ENCODE results near the gene HSPG2.
"Not testable (repeated sequence)": the region's sequence is repeated elsewhere in the genome, so short reads cannot be mapped to it uniquely, and the experiment has no call there.

The HSPG2 gene

GRCh38 chr1:21931171-21932093 lies 5.7 kb downstream of the HSPG2 start:
- no peak for DNase-seq

- DNase-seq: no peak
These were observed 6.4 kb downstream of the HSPG2 start for GRCh38 chr1:21930629-21931170.

GRCh38 chr1:21930080-21930571 lies 7.0 kb downstream of the HSPG2 start:
- DNase-seq: no peak

- no peak for DNase-seq
These were observed 9.4 kb downstream of the HSPG2 start for GRCh38 chr1:21927533-21928237.

GRCh38 chr1:21926814-21927532 lies 10.1 kb downstream of the HSPG2 start:
- no peak for DNase-seq

GRCh38 chr1:21926065-21926464 lies 11.0 kb downstream of the HSPG2 start:
- no peak for DNase-seq

GRCh38 chr1:21925334-21925940 lies 11.7 kb downstream of the HSPG2 start:
- no peak for DNase-seq

GRCh38 chr1:21924503-21925005 lies 12.6 kb downstream of the HSPG2 start:
- DNase-seq: no peak

- DNase-seq: no peak
These were observed 14.8 kb downstream of the HSPG2 start for GRCh38 chr1:21922090-21923013.

- DNase-seq: no peak
These were observed 15.8 kb downstream of the HSPG2 start for GRCh38 chr1:21921100-21921875.

GRCh38 chr1:21919520-21919919 lies 17.6 kb downstream of the HSPG2 start:
- DNase-seq: no peak

- not testable (repeated sequence) for DNase-seq
These were observed 19.9 kb downstream of the HSPG2 start for GRCh38 chr1:21917239-21917631.

- no peak for DNase-seq
These were observed 20.5 kb downstream of the HSPG2 start for GRCh38 chr1:21916447-21917238.

- no peak for DNase-seq
These were observed 22.1 kb downstream of the HSPG2 start for GRCh38 chr1:21914880-21915640.

- DNase-seq: no peak
These were observed 22.7 kb downstream of the HSPG2 start for GRCh38 chr1:21914450-21914849.

GRCh38 chr1:21913763-21914162 lies 23.3 kb downstream of the HSPG2 start:
- no peak for DNase-seq

- no peak for DNase-seq
These were observed 23.9 kb downstream of the HSPG2 start for GRCh38 chr1:21913258-21913657.

- no peak for DNase-seq
These were observed 24.9 kb downstream of the HSPG2 start for GRCh38 chr1:21912038-21912758.

Measured in activated CD4-positive, alpha-beta T cell treated with anti-CD3 and anti-CD28 coated beads for 4 hours (primary cell).